Measurements from ENCODE around the gene NKD1. TPM values are rescaled to one million over a fixed set of nuclear protein-coding genes. Genes with fewer than 3 reads are reported as not detected.

The NKD1 gene
- total and polyA plus RNA-seq, 9 donors: 2.5 to 72.1 (median 12.7) TPM

- H3K4me1 ChIP-seq (ENCODE audit: insufficient read depth): no peaks in the 10 kb centered on the region
- intact Hi-C loops (cut with DNase I): no loop called here
- no peaks in the 10 kb centered on the region for H3K27me3 ChIP-seq
- H3K36me3 ChIP-seq: no peaks in the 10 kb centered on the region
- no peak for DNase-seq
- H3K9me3 ChIP-seq: no peaks in the 10 kb centered on the region
- no peak overlapping the region for H3K27ac ChIP-seq
- 87 to 88% (median 87%) methylated on average over 18 of the region's 18 CpGs for WGBS, 3 donors
- H3K4me3 ChIP-seq: no peak overlapping the region
- no peak for TF ChIP-seq EP300 (IDR thresholded peaks at IDR 0.05)
- TF ChIP-seq POLR2A (IDR thresholded peaks at IDR 0.05): no peak
- no peak for TF ChIP-seq CTCF (IDR thresholded peaks at IDR 0.05)
Measured at GRCh38 chr16:50555952-50556673, 7.9 kb downstream of the NKD1 start.

GRCh38 chr16:50557046-50557445 is 8.8 kb downstream of the NKD1 start:
- Histone ChIP-seq H3K4me1 (ENCODE audit: insufficient read depth) (no peaks in the 10 kb centered on the region), H3K9me3 (no peaks in the 10 kb centered on the region), H3K36me3 (no peaks in the 10 kb centered on the region), H3K27ac (no peak overlapping the region), H3K27me3 (no peaks in the 10 kb centered on the region), H3K4me3 (no peak overlapping the region)
- no peak for DNase-seq
- TF ChIP-seq POLR2A (IDR thresholded peaks at IDR 0.05): no peak
- no peak for TF ChIP-seq EP300 (IDR thresholded peaks at IDR 0.05)
- TF ChIP-seq CTCF (IDR thresholded peaks at IDR 0.05): no peak
- WGBS, 3 donors: 44 to 53% (median 51%) methylated on average over 2 of the region's 2 CpGs
- intact Hi-C loops (cut with DNase I): no loop called here

- Histone ChIP-seq H3K9me3 (no peaks in the 10 kb centered on the region), H3K27ac (no peak overlapping the region), H3K4me3 (no peak overlapping the region), H3K36me3 (no peaks in the 10 kb centered on the region), H3K27me3 (no peaks in the 10 kb centered on the region), H3K4me1 (ENCODE audit: insufficient read depth) (no peaks in the 10 kb centered on the region)
- 73 to 89% (median 86%) methylated on average over 1 of the region's 1 CpG for WGBS, 3 donors
- no peak for TF ChIP-seq EP300 (IDR thresholded peaks at IDR 0.05)
- TF ChIP-seq POLR2A (IDR thresholded peaks at IDR 0.05): no peak
- TF ChIP-seq CTCF (IDR thresholded peaks at IDR 0.05): no peak
- intact Hi-C loops (cut with DNase I): no loop called here
- DNase-seq: no peak
Measured at GRCh38 chr16:50558913-50559312, 10.7 kb downstream of the NKD1 start.

GRCh38 chr16:50559342-50559741 is 11.1 kb downstream of the NKD1 start:
- no peaks in the 10 kb centered on the region for H3K36me3 ChIP-seq
- DNase-seq: no peak
- WGBS, 3 donors: 94 to 97% (median 94%) methylated on average over 6 of the region's 6 CpGs
- H3K4me1 ChIP-seq (ENCODE audit: insufficient read depth): no peaks in the 10 kb centered on the region
- no peak for TF ChIP-seq POLR2A (IDR thresholded peaks at IDR 0.05)
- TF ChIP-seq EP300 (IDR thresholded peaks at IDR 0.05): no peak
- no peak for TF ChIP-seq CTCF (IDR thresholded peaks at IDR 0.05)
- no peak overlapping the region for H3K27ac ChIP-seq
- no peaks in the 10 kb centered on the region for H3K9me3 ChIP-seq
- H3K27me3 ChIP-seq: no peaks in the 10 kb centered on the region
- intact Hi-C loops (cut with DNase I): no loop called here
- no peak overlapping the region for H3K4me3 ChIP-seq
